GM12801 (cell line): ENCODE results near the gene TARBP2.

Experiments used
- TF ChIP-seq, protein P1 (sequence below): IDR thresholded peaks from one replicate; pipeline ENCODE4 v1.5.1; 2011; ENCODE audit warnings: control low read depth; ENCODE audit not compliant: insufficient read length; ENCODE audit errors: extremely low read depth

The TARBP2 gene

DNA sequence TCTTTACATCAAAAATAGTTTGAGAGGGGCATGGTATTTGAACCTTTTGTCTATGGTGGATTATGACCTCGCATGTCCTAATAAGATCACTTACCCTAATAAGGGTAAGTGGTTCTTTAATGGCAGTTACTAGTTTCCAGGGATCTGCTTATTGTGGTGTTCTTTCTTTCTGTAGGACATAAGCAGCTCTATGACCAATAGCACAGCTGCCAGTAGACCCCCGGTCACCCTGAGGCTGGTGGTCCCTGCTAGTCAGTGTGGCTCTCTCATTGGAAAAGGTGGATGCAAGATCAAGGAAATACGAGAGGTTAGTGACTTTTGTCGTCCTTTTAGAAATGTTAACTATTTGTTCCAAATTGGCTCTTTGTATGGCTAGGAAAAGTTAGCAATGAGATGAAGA, 42.0 kb upstream of the TARBP2 start:
- TF ChIP-seq, protein P1, sequence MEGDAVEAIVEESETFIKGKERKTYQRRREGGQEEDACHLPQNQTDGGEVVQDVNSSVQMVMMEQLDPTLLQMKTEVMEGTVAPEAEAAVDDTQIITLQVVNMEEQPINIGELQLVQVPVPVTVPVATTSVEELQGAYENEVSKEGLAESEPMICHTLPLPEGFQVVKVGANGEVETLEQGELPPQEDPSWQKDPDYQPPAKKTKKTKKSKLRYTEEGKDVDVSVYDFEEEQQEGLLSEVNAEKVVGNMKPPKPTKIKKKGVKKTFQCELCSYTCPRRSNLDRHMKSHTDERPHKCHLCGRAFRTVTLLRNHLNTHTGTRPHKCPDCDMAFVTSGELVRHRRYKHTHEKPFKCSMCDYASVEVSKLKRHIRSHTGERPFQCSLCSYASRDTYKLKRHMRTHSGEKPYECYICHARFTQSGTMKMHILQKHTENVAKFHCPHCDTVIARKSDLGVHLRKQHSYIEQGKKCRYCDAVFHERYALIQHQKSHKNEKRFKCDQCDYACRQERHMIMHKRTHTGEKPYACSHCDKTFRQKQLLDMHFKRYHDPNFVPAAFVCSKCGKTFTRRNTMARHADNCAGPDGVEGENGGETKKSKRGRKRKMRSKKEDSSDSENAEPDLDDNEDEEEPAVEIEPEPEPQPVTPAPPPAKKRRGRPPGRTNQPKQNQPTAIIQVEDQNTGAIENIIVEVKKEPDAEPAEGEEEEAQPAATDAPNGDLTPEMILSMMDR: no peak

DNA sequence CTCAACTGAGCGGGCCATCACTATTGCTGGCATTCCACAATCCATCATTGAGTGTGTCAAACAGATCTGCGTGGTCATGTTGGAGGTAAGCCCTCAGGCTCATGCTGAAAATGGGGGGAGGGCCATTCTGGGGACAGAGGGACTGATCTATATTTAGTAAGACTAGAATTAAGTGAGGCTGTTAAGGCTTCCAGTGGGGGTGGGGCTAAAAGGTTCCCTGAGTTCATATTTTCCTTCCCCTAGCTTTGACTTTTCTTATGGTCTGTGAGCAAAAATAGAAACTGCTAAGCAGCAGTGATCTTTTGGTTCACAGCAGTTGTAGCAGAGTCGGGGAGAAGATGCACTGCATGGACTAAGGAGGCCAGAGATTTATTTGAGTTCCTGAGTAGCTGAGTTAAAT, 40.0 kb upstream of the TARBP2 start:
- TF ChIP-seq, protein P1: no peak

DNA sequence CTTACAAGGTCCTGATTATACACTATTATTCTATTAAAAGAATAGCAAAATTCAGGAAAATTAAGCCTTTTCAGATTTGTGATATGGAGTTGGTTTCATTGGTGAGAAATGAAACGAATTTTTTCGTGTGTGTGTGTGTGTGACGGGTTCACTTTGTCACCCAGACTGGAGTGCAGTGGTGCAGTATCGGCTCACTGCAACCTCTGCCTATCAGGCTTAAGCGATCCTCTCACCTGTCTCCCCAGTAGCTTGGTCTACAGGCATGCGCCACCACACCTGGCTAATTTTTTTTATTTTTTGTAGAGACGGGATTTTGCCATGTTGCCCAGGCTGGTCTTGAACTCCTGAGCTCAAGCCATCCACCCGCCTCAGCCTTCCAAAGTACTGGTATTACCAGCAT, 39.5 kb upstream of the TARBP2 start:
- TF ChIP-seq, protein P1: no peak

DNA sequence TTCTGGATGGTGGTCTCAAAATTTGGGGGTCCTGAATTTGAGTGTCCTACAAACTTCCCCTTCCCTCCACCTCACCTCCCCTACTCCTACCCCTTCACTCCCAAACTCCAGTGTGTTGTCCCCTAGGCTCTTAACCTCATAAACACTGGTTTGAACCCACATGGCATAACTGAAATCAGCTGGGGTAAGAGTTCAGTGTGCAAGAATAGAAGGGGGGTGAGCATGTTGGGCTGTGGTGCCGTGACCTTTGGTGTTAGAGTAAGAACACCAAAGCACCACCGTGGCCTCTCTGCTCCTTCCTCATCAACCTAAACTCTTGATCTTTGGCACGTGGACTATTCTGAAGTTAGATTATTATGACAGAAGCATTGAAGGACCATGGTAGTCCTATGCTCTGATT, 38.1 kb upstream of the TARBP2 start:
- TF ChIP-seq, protein P1: no peak

DNA sequence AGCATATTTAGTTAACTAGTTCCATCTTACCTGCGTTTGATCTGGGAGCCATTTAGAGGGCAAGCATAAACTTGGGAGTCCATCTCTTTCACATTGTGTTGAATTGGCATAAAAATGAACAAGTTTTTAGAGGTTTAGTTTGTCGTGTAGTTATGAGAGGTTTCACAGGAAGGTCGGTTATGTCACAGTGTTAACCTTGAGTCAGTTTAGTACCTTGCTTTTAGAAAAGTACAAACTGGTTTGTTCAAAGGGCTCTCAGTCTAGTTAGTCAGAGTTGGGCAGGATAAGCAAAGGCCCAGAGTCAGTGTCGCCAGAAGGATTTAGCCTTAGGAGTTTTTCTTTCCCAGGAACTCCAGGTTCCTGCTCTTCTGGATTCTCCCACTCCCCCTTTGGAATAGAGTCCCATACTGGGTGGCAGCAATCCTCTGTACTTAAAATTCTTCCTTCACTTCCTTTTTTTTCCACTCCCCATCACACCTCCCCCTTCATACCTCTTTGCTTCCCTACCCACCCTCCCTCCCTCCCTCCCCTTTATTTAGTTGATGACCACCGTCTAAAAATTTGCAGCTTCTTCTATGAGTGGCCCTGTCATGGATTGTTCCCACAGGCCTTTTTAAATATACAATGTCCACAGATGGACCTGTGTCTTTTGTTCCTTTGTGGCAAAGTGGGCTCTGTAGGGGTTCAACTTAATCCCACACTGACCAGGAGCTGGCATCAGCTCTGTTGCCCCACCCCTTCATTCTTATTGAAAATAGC, 37.1 kb upstream of the TARBP2 start:
- TF ChIP-seq, protein P1: no peak

DNA sequence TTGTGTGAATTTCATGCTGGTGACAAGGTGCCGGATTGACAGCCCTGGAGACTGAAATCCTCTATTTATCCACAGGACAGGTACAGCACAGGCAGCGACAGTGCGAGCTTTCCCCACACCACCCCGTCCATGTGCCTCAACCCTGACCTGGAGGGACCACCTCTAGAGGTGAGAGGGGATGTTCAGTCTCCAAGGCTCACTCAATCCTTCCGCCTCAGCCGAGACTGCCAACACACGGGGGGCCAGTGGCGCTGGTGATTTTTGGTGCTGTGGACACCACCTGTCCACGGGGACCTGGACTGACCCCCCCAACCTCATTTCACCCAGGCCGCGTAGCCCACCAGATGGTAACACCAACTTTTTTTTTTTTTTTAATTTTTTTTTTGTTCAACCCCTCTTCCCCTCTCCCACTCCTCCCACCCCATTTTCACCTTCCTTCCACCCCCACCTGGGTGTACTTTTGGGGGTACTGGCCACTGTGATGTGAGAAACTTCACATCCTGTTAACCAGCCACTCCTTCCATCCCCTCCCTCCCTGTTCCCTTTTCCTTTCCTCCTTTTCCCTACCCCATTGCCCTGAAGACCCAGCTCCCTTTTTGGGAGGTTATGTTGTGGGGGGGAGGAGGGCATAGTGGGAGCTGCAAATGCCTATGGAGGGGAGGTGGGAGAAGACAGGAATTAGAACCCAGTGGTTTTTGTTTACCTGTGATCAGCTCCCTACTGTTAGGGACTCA, 36.2 kb upstream of the TARBP2 start:
- TF ChIP-seq, protein P1: no peak

DNA sequence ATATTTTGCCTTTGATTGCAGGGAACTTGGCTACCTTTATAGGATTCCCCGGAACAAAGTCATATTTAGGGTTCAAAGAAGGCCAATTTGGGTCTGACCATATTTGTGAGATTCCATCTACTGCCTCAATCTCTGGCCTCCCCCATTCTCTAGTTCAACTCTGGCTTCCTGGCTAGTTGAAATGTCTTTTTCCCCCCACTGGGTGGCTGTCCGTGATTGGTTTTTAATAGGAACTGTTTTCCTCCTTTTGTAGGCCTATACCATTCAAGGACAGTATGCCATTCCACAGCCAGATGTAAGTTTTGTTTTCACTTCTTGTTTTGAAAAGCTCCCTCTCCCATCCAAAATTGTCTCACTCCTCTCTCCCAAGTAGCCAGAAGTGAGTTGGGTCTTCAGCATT, 35.4 kb upstream of the TARBP2 start:
- TF ChIP-seq, protein P1: no peak
